A549 (cell line): ENCODE measurements around the gene ZNF649.

ENCODE experiments used
- BHLHE40 ChIP-seq: IDR thresholded peaks from 2 replicates; pipeline ENCODE4 v1.6.1; 2012; ENCODE audit warnings: low read depth, low read length, inconsistent platforms
- CHD4 ChIP-seq: fragments of 200-600 bp; sonication (generic); IDR thresholded peaks from 2 replicates; pipeline ENCODE4 v1.6.1; 2016; ENCODE audit warnings: antibody characterized with exemption, mild to moderate bottlenecking, borderline replicate concordance
- HDAC2 ChIP-seq: fragments of 200-600 bp; sonication (generic); IDR thresholded peaks from 2 replicates; pipeline ENCODE4 v1.6.1; 2016
- JUN ChIP-seq, 2 experiments: fragments of >200 bp; sonication (Bioruptor Twin); formaldehyde crosslinking; IDR thresholded peaks; 2 replicates in 1 of 2; 3 replicates in 1 of 2; pipeline ENCODE4 v1.6.1; 2016 to 2017
- MAZ ChIP-seq: fragments of 150-350 bp; IDR thresholded peaks from 2 replicates; pipeline ENCODE4 v1.6.1; 2014; ENCODE audit warnings: antibody characterized with exemption, low read depth, low read length, borderline replicate concordance
- POLR2A ChIP-seq: IDR thresholded peaks from 2 replicates; pipeline ENCODE4 v1.6.1; 2012; ENCODE audit warnings: mild to moderate bottlenecking, low read length
- TF ChIP-seq, protein P1 (sequence below): fragments of >200 bp; sonication (Bioruptor Twin); formaldehyde crosslinking; IDR thresholded peaks from 3 replicates; pipeline ENCODE4 v1.5.1; 2016
- TF ChIP-seq, protein P2 (sequence below): fragments of 200-600 bp; sonication (generic); IDR thresholded peaks from 2 replicates; pipeline ENCODE4 v1.6.1; 2016; ENCODE audit warnings: antibody characterized with exemption, mild to moderate bottlenecking, moderate library complexity
- TF ChIP-seq, protein P3 (sequence below): fragments of 450-650 bp; IDR thresholded peaks from 2 replicates; pipeline ENCODE4 v1.6.1; 2014; ENCODE audit warnings: antibody characterized with exemption
- TF ChIP-seq, protein P4 (sequence below): fragments of 250-450 bp; sonication (Bioruptor Pico); IDR thresholded peaks from 2 replicates; pipeline ENCODE4 v1.5.0; 2021; ENCODE audit warnings: mild to moderate bottlenecking, moderate library complexity, borderline replicate concordance

DNA sequence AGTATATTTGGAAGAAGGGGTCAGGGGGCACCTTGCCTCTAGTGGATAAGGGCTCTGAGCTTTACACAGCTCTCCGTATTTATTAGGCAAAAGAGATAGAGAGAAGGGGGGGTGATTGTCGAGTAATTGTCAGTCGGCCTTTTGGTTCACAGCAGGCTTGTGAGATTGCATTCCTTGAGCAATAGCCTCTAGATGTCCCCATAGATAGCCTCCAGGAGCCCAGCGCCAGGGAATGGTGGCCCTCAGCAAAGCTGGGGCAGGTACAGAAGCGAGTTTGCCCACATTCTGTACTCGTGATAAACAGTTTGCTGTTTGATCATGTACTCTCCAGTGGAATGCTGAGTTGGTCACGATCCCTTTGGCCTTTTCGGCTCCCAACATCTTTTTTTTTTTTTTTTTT, 27.1 kb upstream of the ZNF649 start:
- TF ChIP-seq, protein P1, sequence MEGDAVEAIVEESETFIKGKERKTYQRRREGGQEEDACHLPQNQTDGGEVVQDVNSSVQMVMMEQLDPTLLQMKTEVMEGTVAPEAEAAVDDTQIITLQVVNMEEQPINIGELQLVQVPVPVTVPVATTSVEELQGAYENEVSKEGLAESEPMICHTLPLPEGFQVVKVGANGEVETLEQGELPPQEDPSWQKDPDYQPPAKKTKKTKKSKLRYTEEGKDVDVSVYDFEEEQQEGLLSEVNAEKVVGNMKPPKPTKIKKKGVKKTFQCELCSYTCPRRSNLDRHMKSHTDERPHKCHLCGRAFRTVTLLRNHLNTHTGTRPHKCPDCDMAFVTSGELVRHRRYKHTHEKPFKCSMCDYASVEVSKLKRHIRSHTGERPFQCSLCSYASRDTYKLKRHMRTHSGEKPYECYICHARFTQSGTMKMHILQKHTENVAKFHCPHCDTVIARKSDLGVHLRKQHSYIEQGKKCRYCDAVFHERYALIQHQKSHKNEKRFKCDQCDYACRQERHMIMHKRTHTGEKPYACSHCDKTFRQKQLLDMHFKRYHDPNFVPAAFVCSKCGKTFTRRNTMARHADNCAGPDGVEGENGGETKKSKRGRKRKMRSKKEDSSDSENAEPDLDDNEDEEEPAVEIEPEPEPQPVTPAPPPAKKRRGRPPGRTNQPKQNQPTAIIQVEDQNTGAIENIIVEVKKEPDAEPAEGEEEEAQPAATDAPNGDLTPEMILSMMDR: no peak
- TF ChIP-seq POLR2A (no peak), CHD4 (no peak), JUN (IDR thresholded peaks at IDR 0.05) (no peak), MAZ (no peak), BHLHE40 (no peak), HDAC2 (no peak)
- TF ChIP-seq, protein P2, sequence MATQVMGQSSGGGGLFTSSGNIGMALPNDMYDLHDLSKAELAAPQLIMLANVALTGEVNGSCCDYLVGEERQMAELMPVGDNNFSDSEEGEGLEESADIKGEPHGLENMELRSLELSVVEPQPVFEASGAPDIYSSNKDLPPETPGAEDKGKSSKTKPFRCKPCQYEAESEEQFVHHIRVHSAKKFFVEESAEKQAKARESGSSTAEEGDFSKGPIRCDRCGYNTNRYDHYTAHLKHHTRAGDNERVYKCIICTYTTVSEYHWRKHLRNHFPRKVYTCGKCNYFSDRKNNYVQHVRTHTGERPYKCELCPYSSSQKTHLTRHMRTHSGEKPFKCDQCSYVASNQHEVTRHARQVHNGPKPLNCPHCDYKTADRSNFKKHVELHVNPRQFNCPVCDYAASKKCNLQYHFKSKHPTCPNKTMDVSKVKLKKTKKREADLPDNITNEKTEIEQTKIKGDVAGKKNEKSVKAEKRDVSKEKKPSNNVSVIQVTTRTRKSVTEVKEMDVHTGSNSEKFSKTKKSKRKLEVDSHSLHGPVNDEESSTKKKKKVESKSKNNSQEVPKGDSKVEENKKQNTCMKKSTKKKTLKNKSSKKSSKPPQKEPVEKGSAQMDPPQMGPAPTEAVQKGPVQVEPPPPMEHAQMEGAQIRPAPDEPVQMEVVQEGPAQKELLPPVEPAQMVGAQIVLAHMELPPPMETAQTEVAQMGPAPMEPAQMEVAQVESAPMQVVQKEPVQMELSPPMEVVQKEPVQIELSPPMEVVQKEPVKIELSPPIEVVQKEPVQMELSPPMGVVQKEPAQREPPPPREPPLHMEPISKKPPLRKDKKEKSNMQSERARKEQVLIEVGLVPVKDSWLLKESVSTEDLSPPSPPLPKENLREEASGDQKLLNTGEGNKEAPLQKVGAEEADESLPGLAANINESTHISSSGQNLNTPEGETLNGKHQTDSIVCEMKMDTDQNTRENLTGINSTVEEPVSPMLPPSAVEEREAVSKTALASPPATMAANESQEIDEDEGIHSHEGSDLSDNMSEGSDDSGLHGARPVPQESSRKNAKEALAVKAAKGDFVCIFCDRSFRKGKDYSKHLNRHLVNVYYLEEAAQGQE: no peak
- TF ChIP-seq, protein P3, sequence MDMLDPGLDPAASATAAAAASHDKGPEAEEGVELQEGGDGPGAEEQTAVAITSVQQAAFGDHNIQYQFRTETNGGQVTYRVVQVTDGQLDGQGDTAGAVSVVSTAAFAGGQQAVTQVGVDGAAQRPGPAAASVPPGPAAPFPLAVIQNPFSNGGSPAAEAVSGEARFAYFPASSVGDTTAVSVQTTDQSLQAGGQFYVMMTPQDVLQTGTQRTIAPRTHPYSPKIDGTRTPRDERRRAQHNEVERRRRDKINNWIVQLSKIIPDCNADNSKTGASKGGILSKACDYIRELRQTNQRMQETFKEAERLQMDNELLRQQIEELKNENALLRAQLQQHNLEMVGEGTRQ: no peak
- TF ChIP-seq, protein P4, sequence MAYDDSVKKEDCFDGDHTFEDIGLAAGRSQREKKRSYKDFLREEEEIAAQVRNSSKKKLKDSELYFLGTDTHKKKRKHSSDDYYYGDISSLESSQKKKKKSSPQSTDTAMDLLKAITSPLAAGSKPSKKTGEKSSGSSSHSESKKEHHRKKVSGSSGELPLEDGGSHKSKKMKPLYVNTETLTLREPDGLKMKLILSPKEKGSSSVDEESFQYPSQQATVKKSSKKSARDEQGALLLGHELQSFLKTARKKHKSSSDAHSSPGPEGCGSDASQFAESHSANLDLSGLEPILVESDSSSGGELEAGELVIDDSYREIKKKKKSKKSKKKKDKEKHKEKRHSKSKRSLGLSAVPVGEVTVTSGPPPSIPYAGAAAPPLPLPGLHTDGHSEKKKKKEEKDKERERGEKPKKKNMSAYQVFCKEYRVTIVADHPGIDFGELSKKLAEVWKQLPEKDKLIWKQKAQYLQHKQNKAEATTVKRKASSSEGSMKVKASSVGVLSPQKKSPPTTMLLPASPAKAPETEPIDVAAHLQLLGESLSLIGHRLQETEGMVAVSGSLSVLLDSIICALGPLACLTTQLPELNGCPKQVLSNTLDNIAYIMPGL (CRISPR knock-in tag): no peak
